GM12801 (cell line): ENCODE results near the gene NCOA1.

ENCODE experiments used
- CTCF ChIP-seq: IDR thresholded peaks from one replicate; pipeline ENCODE4 v1.5.1; 2011; ENCODE audit warnings: control low read depth; ENCODE audit not compliant: insufficient read length; ENCODE audit errors: extremely low read depth

The NCOA1 gene

GRCh38 chr2:24717263-24717951, 226.4 kb downstream of the NCOA1 start:
- no peak for TF ChIP-seq CTCF

DNA sequence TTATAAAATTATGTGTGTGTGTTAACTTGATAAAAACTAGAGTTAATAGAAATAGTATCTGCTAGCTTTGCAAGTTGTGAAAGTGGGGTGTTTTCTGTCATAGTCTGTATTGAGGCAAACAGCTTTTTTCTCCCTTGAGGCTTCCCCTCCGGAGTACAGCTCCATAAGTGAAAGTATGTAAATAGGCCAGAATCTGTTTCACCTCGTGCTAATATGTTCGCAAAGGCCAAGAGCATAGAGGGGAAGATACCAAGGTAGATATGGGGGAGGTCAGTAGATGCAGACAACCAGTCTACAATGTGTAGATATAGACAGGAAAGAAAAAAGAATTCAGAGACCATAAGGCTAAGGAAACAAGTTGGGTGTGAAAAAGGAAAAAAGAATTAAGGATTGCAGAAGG, 229.3 kb downstream of the NCOA1 start:
- no peak for TF ChIP-seq CTCF

GRCh38 chr2:24721470-24721869, 230.4 kb downstream of the NCOA1 start:
- TF ChIP-seq CTCF, result no peak

GRCh38 chr2:24722141-24722790, 231.2 kb downstream of the NCOA1 start:
- no peak for TF ChIP-seq CTCF

GRCh38 chr2:24723191-24723590, 232.1 kb downstream of the NCOA1 start:
- no peak for TF ChIP-seq CTCF

GRCh38 chr2:24723665-24724064, 232.6 kb downstream of the NCOA1 start:
- TF ChIP-seq CTCF, result no peak

GRCh38 chr2:24724111-24724775, 233.2 kb downstream of the NCOA1 start:
- TF ChIP-seq CTCF, result no peak
